GM12878 (cell line): ENCODE results near the gene SCTR. TPM values are rescaled to one million over a fixed set of nuclear protein-coding genes. Genes with fewer than 3 reads are reported as not detected.

Experiments
- BACH1 ChIP-seq: fragments of 450-650 bp; IDR thresholded peaks from 2 replicates; pipeline ENCODE4 v1.6.1; 2017; ENCODE audit warnings: mild to moderate bottlenecking, borderline replicate concordance
- BHLHE40 ChIP-seq, 2 experiments: fragments of 450-650 bp in 1 of 2; IDR thresholded peaks; 2 replicates each; pipeline ENCODE4 v1.6.1; 2011 to 2017; ENCODE audit warnings: low read depth in 2 of 2, borderline replicate concordance in 1 of 2, improper control_type of control experiment in 1 of 2, low read length in 1 of 2, mild to moderate bottlenecking in 1 of 2
- HDAC2 ChIP-seq: fragments of 200-600 bp; sonication (generic); IDR thresholded peaks from 2 replicates; pipeline ENCODE4 v1.6.1; 2017
- HDGF ChIP-seq: fragments of 450-650 bp; IDR thresholded peaks from 2 replicates; pipeline ENCODE4 v1.6.1; 2016; ENCODE audit warnings: antibody characterized with exemption
- MXI1 ChIP-seq: fragments of 150-350 bp; IDR thresholded peaks from 2 replicates; pipeline ENCODE4 v1.6.1; 2011; ENCODE audit warnings: low read depth, mild to moderate bottlenecking, inconsistent platforms, low read length, improper control_type of control experiment
- NBN ChIP-seq: fragments of 450-650 bp; IDR thresholded peaks from 2 replicates; pipeline ENCODE4 v1.6.1; 2016
- SREBF2 ChIP-seq: IDR thresholded peaks from 2 replicates; pipeline ENCODE4 v1.6.1; 2012; ENCODE audit warnings: mild to moderate bottlenecking, low read length
- YY1 ChIP-seq: IDR thresholded peaks from 2 replicates; pipeline ENCODE4 v1.6.1; 2011; ENCODE audit warnings: low read depth, mild to moderate bottlenecking, low read length
- ZNF207 ChIP-seq: fragments of 450-650 bp; IDR thresholded peaks from 2 replicates; pipeline ENCODE4 v1.6.1; 2014; ENCODE audit warnings: antibody characterized with exemption, mild to moderate bottlenecking, borderline replicate concordance
- ZNF24 ChIP-seq: fragments of 450-650 bp; IDR thresholded peaks from 2 replicates; pipeline ENCODE4 v1.6.1; 2017; ENCODE audit warnings: antibody characterized with exemption, mild to moderate bottlenecking
- polyA plus RNA-seq, 11 experiments: library from polyadenylated mRNA; depleted of rRNA in 4 of 11; unstranded in 6 of 11; stranded (reverse) in 5 of 11; fragments of >200 nt; fragmentation: Nextera tagmentation in 4 of 11; fragmentation: Illumina TruSeq in 1 of 11; extraction: Ambion mirVana in 4 of 11; extraction: Trizol in 1 of 11; gene quantifications; 1 replicate in 1 of 11; 2 replicates in 10 of 11; pipeline versions ENCODE4 v1.2.1 to v1.2.3, GENCODE V29; 2011 to 2016; ENCODE audit warnings: inconsistent platforms in 2 of 11, missing spikeins in 2 of 11, low read depth in 1 of 11
- total RNA-seq, 4 experiments: library from RNA; depleted of rRNA in 3 of 4; stranded (reverse); fragments of >200 nt in 3 of 4; fragmentation: Illumina TruSeq in 1 of 4; extraction: Trizol in 1 of 4; gene quantifications; 2 replicates each; pipeline versions ENCODE4 v1.2.1 to v1.2.3, GENCODE V29; 2013 to 2021
- TF ChIP-seq, protein P1 (sequence below): fragments of 150-350 bp; IDR thresholded peaks from 2 replicates; pipeline ENCODE4 v1.6.1; 2014; ENCODE audit warnings: mild to moderate bottlenecking, low read depth, low read length
- TF ChIP-seq, protein P2 (sequence below): fragments of 450-650 bp; conservative IDR thresholded peaks from 2 replicates; pipeline ENCODE4 v1.6.1; 2017; ENCODE audit warnings: mild to moderate bottlenecking, moderate library complexity
- TF ChIP-seq, protein P3 (sequence below): fragments of 450-650 bp; IDR thresholded peaks from 2 replicates; pipeline ENCODE4 v1.6.1; 2016; ENCODE audit warnings: mild to moderate bottlenecking
- TF ChIP-seq, protein P4 (sequence below): IDR thresholded peaks from 2 replicates; pipeline ENCODE4 v1.6.1; 2012; ENCODE audit warnings: low read depth, low read length, improper control_type of control experiment
- TF ChIP-seq, protein P5 (sequence below): fragments of 450-650 bp; IDR thresholded peaks from 2 replicates; pipeline ENCODE4 v1.6.1; 2016; ENCODE audit warnings: mild to moderate bottlenecking, moderate library complexity, borderline replicate concordance
- TF ChIP-seq, protein P6 (sequence below): fragments of 450-650 bp; IDR thresholded peaks from 2 replicates; pipeline ENCODE4 v1.6.1; 2018; ENCODE audit warnings: borderline replicate concordance, mild to moderate bottlenecking; ENCODE audit not compliant: partially characterized antibody

SCTR gene
- total and polyA plus RNA-seq, 10 of the 15 experiments (the other 5 are each of a cell fraction or from before 2014, with no cell fraction given): 0.26 TPM; not detected in 9

DNA sequence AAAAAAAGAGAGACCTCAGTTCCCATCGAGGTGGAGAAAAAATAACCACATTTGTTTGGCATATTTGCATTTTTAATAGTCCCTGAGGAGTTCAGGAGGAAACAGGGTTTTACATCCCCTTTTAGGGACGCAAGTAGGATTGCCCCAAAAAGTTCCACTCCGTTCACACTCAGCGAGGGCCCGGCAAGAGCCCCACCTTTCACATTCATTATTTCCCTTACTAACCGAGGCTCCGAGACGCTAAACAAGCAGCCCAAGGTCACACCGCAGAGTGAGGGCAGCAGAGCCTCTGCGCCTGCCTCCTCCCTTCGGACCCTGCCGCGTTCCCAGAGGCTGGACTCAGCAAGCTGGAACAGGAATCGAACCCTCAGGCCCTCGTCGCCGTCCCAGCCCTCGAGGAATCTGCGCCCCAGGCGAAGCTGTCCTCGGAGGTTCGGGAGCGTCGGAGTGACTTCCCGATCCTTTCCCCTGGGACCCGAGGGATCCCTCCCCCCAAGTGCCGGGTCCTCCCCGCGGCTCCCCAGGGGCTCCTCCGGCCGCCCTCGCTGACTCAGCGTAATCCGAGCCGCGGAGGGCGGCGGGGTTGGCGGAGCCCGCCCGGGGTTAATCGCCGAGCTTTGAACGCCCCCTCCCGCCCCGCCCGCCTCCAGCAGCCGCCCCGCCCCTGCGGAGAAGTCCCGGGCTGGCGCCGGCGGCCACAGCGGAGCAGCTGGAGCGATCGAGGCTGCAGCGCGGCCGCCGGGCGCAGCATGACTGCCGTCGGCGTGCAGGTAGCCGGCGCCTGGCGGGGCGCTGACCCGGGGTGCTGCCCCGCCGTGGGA, 92.9 kb downstream of the SCTR start, which contains the start of gene TMEM37 (continued):
- no peak for TF ChIP-seq ZNF207
- TF ChIP-seq, protein P1, sequence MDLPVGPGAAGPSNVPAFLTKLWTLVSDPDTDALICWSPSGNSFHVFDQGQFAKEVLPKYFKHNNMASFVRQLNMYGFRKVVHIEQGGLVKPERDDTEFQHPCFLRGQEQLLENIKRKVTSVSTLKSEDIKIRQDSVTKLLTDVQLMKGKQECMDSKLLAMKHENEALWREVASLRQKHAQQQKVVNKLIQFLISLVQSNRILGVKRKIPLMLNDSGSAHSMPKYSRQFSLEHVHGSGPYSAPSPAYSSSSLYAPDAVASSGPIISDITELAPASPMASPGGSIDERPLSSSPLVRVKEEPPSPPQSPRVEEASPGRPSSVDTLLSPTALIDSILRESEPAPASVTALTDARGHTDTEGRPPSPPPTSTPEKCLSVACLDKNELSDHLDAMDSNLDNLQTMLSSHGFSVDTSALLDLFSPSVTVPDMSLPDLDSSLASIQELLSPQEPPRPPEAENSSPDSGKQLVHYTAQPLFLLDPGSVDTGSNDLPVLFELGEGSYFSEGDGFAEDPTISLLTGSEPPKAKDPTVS: no peak
- TF ChIP-seq, protein P2, sequence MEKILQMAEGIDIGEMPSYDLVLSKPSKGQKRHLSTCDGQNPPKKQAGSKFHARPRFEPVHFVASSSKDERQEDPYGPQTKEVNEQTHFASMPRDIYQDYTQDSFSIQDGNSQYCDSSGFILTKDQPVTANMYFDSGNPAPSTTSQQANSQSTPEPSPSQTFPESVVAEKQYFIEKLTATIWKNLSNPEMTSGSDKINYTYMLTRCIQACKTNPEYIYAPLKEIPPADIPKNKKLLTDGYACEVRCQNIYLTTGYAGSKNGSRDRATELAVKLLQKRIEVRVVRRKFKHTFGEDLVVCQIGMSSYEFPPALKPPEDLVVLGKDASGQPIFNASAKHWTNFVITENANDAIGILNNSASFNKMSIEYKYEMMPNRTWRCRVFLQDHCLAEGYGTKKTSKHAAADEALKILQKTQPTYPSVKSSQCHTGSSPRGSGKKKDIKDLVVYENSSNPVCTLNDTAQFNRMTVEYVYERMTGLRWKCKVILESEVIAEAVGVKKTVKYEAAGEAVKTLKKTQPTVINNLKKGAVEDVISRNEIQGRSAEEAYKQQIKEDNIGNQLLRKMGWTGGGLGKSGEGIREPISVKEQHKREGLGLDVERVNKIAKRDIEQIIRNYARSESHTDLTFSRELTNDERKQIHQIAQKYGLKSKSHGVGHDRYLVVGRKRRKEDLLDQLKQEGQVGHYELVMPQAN: no peak
- peak; percentile 88 for TF ChIP-seq NBN
- TF ChIP-seq, protein P3, sequence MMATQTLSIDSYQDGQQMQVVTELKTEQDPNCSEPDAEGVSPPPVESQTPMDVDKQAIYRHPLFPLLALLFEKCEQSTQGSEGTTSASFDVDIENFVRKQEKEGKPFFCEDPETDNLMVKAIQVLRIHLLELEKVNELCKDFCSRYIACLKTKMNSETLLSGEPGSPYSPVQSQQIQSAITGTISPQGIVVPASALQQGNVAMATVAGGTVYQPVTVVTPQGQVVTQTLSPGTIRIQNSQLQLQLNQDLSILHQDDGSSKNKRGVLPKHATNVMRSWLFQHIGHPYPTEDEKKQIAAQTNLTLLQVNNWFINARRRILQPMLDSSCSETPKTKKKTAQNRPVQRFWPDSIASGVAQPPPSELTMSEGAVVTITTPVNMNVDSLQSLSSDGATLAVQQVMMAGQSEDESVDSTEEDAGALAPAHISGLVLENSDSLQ: no peak
- TF ChIP-seq ZNF24: peak; percentile 81
- TF ChIP-seq, protein P4, sequence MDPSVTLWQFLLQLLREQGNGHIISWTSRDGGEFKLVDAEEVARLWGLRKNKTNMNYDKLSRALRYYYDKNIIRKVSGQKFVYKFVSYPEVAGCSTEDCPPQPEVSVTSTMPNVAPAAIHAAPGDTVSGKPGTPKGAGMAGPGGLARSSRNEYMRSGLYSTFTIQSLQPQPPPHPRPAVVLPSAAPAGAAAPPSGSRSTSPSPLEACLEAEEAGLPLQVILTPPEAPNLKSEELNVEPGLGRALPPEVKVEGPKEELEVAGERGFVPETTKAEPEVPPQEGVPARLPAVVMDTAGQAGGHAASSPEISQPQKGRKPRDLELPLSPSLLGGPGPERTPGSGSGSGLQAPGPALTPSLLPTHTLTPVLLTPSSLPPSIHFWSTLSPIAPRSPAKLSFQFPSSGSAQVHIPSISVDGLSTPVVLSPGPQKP: no peak
- peak; percentile 95 for TF ChIP-seq BACH1
- TF ChIP-seq MXI1: no peak
- TF ChIP-seq HDAC2: no peak
- TF ChIP-seq, protein P5, sequence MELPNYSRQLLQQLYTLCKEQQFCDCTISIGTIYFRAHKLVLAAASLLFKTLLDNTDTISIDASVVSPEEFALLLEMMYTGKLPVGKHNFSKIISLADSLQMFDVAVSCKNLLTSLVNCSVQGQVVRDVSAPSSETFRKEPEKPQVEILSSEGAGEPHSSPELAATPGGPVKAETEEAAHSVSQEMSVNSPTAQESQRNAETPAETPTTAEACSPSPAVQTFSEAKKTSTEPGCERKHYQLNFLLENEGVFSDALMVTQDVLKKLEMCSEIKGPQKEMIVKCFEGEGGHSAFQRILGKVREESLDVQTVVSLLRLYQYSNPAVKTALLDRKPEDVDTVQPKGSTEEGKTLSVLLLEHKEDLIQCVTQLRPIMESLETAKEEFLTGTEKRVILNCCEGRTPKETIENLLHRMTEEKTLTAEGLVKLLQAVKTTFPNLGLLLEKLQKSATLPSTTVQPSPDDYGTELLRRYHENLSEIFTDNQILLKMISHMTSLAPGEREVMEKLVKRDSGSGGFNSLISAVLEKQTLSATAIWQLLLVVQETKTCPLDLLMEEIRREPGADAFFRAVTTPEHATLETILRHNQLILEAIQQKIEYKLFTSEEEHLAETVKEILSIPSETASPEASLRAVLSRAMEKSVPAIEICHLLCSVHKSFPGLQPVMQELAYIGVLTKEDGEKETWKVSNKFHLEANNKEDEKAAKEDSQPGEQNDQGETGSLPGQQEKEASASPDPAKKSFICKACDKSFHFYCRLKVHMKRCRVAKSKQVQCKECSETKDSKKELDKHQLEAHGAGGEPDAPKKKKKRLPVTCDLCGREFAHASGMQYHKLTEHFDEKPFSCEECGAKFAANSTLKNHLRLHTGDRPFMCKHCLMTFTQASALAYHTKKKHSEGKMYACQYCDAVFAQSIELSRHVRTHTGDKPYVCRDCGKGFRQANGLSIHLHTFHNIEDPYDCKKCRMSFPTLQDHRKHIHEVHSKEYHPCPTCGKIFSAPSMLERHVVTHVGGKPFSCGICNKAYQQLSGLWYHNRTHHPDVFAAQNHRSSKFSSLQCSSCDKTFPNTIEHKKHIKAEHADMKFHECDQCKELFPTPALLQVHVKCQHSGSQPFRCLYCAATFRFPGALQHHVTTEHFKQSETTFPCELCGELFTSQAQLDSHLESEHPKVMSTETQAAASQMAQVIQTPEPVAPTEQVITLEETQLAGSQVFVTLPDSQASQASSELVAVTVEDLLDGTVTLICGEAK: no peak
- TF ChIP-seq, protein P6, sequence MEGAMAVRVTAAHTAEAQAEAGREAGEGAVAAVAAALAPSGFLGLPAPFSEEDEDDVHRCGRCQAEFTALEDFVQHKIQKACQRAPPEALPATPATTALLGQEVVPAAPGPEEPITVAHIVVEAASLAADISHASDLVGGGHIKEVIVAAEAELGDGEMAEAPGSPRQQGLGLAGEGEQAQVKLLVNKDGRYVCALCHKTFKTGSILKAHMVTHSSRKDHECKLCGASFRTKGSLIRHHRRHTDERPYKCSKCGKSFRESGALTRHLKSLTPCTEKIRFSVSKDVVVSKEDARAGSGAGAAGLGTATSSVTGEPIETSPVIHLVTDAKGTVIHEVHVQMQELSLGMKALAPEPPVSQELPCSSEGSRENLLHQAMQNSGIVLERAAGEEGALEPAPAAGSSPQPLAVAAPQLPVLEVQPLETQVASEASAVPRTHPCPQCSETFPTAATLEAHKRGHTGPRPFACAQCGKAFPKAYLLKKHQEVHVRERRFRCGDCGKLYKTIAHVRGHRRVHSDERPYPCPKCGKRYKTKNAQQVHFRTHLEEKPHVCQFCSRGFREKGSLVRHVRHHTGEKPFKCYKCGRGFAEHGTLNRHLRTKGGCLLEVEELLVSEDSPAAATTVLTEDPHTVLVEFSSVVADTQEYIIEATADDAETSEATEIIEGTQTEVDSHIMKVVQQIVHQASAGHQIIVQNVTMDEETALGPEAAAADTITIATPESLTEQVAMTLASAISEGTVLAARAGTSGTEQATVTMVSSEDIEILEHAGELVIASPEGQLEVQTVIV: no peak
- no peak for TF ChIP-seq SREBF2
- TF ChIP-seq HDGF: no peak
- TF ChIP-seq YY1: no peak
- peak in 1 of 2 experiments; percentile 40; a peak in 1 of 4 replicates for TF ChIP-seq BHLHE40 (IDR thresholded peaks at IDR 0.05; ENCODE audit: borderline replicate concordance in 1 of 2, low read depth in 2 of 2, low read length in 1 of 2)
